NT2/D1 (cell line): ENCODE measurements around the gene CKB.

ENCODE experiments used
- DNase-seq: peaks from one replicate; pipeline ENCODE4 v3.0.0-alpha.2; 2011; ENCODE audit warnings: low read depth, low spot score
- H3K27me3 ChIP-seq: 2 replicates; pipeline ENCODE4 v1.6.0; 2011; ENCODE audit warnings: mild to moderate bottlenecking; ENCODE audit not compliant: insufficient read length, insufficient read depth
- H3K36me3 ChIP-seq: 2 replicates; pipeline ENCODE4 v1.6.1; 2011; ENCODE audit warnings: mild to moderate bottlenecking, low read length, mixed read lengths; ENCODE audit not compliant: insufficient read depth, insufficient read length
- H3K4me1 ChIP-seq: 2 replicates; pipeline ENCODE4 v1.5.1; 2011; ENCODE audit not compliant: insufficient read depth, insufficient read length
- H3K4me3 ChIP-seq: 2 replicates; pipeline ENCODE4 v1.5.1; 2011; ENCODE audit warnings: low read depth; ENCODE audit not compliant: insufficient read length
- H3K9ac ChIP-seq: 2 replicates; pipeline ENCODE4 v1.6.0; 2011; ENCODE audit warnings: low read depth; ENCODE audit not compliant: insufficient read length
- H3K9me3 ChIP-seq: 2 replicates; pipeline ENCODE4 v1.5.1; 2011; ENCODE audit warnings: mild to moderate bottlenecking, low read length; ENCODE audit not compliant: insufficient read depth
- SUZ12 ChIP-seq: IDR thresholded peaks from 2 replicates; pipeline ENCODE4 v1.6.1; 2011; ENCODE audit not compliant: insufficient read length, insufficient read depth; ENCODE audit errors: extremely low read depth
- YY1 ChIP-seq: IDR thresholded peaks from 2 replicates; pipeline ENCODE4 v1.6.1; 2011; ENCODE audit not compliant: insufficient read length, insufficient read depth
- ZNF274 ChIP-seq: IDR thresholded peaks from 2 replicates; pipeline ENCODE4 v1.6.1; 2011; ENCODE audit warnings: mild to moderate bottlenecking, low read depth, low read length

The CKB gene

DNA sequence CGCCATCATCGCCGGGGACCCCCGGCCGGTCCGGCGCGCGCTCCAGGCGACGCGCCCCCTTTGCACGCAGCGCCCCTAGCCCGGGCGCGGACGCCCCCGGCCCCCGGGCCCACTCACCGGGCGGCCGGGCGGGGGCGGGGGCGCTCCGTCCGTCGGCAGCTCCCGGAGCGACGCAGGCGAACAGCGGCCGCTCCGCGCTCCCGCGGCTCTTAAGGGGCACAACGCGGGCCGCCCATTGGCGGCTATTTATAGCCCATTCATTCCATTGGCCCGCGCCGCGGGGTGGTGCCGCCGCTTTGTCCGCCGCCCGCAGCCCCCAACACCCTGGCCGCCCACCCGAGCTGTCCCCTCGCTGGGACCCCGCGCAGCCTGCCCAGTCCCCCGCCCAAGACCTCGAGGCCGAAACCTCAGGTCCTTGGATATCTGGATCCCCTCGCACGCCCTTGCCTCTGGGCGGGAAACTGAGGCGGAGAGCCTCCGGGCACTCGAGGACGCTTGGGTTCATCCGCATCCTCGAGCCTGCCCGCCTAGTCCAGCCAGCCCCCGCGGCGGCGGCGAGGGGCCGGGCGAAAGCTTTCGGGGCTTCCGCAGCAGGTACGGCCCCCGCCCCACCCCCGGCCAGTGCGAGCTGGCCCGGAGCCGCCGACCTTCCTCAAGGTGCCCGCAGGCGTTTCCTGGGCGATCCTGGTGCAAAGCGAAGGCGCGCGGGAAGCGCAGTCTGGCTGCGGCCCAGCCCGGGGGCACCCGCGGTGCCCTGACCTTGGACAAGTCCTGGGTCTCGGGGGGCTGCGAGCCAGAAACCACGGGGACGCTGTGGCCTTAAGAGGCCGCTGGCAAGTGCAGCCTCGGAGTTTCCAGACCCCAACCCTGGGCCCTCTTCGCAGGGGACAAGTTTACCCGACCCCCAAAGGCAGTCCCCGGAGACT is at the start of gene CKB:
Gene CKB, minus strand, starts transcription at position 182 of the 926 bp plus-strand sequence. CDS start 337 bp downstream, outside the sequence.
- DNase-seq: no peak
- H3K4me3 ChIP-seq: peak within 1 kb of the TSS; percentile 78
- H3K36me3 ChIP-seq: peaks cover 13% of the 10 kb centered on the region
- H3K9ac ChIP-seq: peak within 1 kb of the TSS; percentile 90
- no peak for TF ChIP-seq SUZ12
- H3K4me1 ChIP-seq: peaks cover 16% of the 10 kb centered on the region
- peaks cover 17% of the 10 kb centered on the region for H3K27me3 ChIP-seq
- no peaks in the 10 kb centered on the region for H3K9me3 ChIP-seq

DNA sequence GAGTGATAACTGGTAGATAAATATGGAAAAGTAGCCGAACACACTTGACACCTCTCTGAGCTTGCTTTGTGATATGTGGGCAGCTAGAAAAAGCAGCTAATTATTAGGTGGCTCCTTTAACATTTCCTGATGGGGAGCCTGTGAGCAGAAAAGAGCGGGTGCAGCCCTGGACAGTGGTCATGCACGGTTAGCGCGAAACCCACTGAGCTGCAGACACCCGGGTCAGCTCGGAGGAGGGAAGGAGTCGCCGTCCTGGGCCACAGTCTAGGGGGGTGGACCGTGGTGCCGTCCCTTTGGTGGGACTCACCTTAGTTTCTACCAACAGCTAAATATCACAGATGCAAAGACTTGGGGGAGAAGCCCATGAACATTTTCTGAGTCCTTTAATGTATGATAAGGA is 46.8 kb upstream of the CKB start:
- peaks cover 20% of the 10 kb centered on the region for H3K36me3 ChIP-seq
- no peak for DNase-seq
- H3K9ac ChIP-seq: no peak overlapping the region
- no peaks in the 10 kb centered on the region for H3K27me3 ChIP-seq
- H3K4me1 ChIP-seq: peaks cover 7% of the 10 kb centered on the region
- no peaks in the 10 kb centered on the region for H3K9me3 ChIP-seq
- no peak overlapping the region for H3K4me3 ChIP-seq
- TF ChIP-seq SUZ12 (no peak), YY1 (no peak), ZNF274 (no peak)

DNA sequence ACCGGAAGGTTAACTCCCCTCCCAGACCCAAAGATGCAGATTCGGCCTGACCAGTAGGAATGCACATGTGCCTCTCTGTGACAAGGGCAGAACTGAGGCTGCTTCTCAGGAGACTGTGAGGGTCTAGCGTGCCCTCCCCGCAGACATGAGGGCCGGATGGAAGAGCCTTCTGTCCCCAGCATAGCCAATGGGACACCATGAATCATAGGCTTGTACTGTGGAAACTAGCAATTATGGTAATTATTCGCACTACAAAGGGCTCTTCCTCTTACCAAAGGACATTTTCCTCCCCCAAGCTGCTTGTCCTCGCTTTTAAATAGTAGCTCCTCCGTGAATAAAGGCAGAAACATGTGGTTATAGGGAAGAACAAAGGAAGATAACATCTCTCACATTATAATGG is 46.3 kb upstream of the CKB start:
- Histone ChIP-seq H3K9ac (no peak overlapping the region), H3K9me3 (no peaks in the 10 kb centered on the region), H3K4me1 (peaks cover 7% of the 10 kb centered on the region), H3K36me3 (peaks cover 15% of the 10 kb centered on the region), H3K27me3 (no peaks in the 10 kb centered on the region), H3K4me3 (no peak overlapping the region)
- TF ChIP-seq YY1: no peak
- no peak for TF ChIP-seq SUZ12
- no peak for TF ChIP-seq ZNF274
- no peak for DNase-seq

DNA sequence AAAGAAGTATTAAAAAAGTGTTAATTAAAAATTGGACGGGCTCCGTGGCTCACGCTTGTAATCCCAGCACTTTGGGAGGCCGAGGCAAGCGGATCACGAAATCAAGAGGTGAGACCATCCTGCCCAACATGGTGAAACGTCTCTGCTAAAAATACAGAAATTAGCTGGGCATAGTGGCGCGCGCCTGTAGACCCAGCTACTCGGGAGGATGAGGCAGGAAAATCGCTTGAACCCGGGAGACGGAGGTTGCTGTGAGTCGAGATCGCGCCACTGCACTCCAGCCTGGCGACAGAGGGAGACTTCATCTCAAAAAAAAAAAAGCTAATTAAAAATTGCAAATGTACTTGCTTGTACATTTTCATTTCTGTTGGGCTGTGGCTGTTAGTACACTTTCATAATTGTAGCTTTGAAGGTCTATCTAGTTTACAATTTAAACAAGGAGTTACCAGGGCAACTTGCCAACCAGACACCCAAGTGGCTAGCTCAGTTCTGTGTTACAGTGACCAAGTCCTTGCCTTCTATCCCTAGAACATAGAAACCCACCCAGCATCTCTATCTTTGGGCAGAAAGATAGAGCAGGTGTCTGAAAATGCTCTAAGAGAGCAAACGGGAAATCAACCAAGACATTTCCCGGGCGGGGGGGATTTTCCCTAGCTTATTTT is 41.3 kb upstream of the CKB start:
- TF ChIP-seq YY1: no peak
- no peak for TF ChIP-seq ZNF274
- TF ChIP-seq SUZ12: no peak
- Histone ChIP-seq H3K27me3 (no peaks in the 10 kb centered on the region), H3K4me1 (peaks cover 3% of the 10 kb centered on the region), H3K9ac (peak overlapping the region; percentile 83), H3K9me3 (no peaks in the 10 kb centered on the region), H3K36me3 (peaks cover 23% of the 10 kb centered on the region), H3K4me3 (peak overlapping the region; percentile 91)
- no peak for DNase-seq

DNA sequence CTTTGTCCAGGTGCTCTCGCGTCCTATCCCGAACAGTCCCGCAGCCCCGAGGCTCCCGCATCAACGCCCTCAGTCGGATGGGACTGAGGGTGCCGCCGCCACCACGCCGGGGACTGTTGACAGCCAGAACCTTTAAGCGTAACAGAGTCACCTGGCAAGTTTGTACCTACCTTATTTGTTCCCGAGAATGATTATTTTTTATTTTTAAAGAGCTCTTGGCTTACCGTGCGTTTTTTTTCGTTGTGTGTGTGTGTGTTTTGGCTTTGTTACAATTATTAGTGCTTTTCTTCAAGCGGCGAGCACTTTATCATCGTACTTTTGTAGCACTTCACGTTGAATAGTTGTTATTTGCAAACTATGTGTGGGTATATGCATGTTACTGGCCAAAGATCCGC is 40.6 kb upstream of the CKB start:
- Histone ChIP-seq H3K36me3 (peaks cover 30% of the 10 kb centered on the region), H3K27me3 (no peaks in the 10 kb centered on the region), H3K9ac (peak overlapping the region; percentile 83), H3K4me1 (no peaks in the 10 kb centered on the region), H3K4me3 (peak overlapping the region; percentile 91), H3K9me3 (no peaks in the 10 kb centered on the region)
- no peak for DNase-seq
- no peak for TF ChIP-seq YY1
- no peak for TF ChIP-seq ZNF274
- no peak for TF ChIP-seq SUZ12

DNA sequence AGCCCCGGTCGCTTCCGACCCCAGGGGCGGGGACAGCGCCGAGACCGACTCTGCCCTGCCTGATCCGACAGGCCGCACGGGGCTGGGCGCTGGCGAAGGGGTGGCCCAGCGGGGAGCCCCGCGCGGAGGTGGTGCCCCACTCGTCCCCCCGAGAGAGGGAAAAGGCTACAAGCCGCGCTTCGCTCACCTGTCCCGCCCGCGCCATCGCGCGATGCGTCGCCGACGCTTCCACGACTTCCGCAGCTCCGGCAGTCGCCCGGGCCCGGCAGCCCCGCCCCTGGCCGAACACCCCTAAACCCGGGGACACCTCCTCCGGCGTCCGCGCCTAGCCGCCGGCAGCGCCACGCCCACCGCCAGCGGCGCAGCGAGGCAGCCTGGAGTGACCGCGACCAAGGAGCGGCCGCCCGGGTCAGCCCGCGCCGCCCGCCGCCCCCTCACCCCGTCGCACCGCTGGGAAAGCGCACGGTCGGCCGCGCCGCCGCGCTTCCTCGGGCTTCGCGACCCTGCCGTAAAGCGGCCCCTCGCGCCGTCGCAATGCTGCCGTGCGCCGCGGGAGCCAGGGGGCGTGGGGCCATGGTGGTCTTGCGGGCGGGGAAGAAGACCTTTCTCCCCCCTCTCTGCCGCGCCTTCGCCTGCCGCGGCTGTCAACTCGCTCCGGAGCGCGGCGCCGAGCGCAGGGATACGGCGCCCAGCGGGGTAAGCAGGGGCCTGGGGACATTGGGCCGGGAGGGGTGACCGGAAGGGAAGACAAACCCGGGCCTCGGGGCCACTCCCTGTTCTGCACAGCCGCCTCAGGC is 40.0 kb upstream of the CKB start, which contains the start of the genes BAG5 and COA8:
Gene BAG5, minus strand, starts transcription at position 229 of the 797 bp plus-strand sequence. CDS start 1,493 bp downstream, outside the sequence.
Gene COA8, plus strand, starts transcription at position 532 of the 797 bp plus-strand sequence. Its CDS starts 42 bp downstream, at position 574.
- Histone ChIP-seq H3K4me1 (no peaks in the 10 kb centered on the region), H3K9ac (peak within 1 kb of the TSS; percentile 94), H3K27me3 (no peaks in the 10 kb centered on the region), H3K9me3 (no peaks in the 10 kb centered on the region), H3K4me3 (peak within 1 kb of the TSS; percentile 91), H3K36me3 (peaks cover 34% of the 10 kb centered on the region)
- DNase-seq: peak; percentile 60
- TF ChIP-seq YY1 (no peak), SUZ12 (no peak), ZNF274 (no peak)

DNA sequence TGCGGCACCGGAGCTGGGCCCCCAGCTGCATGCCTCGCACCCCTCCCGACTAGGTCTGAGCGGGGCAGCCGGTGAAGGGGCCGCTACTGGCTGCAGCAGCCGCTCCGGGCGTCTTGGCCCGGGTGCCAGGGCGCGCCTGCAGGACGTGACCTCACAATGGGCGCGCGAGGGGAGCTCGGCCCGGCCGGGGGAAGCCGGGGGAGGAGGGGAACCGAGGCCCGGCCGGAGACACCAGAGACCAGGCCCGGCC is 39.5 kb upstream of the CKB start:
- Histone ChIP-seq H3K9ac (peak overlapping the region; percentile 94), H3K36me3 (peaks cover 34% of the 10 kb centered on the region), H3K4me1 (no peaks in the 10 kb centered on the region), H3K4me3 (peak overlapping the region; percentile 91), H3K27me3 (no peaks in the 10 kb centered on the region), H3K9me3 (no peaks in the 10 kb centered on the region)
- TF ChIP-seq SUZ12: no peak
- TF ChIP-seq YY1: no peak
- TF ChIP-seq ZNF274: no peak
- no peak for DNase-seq
